ENCODE results near the gene TNNT3.
"Not testable (repeated sequence)": the region's sequence is repeated elsewhere in the genome, so short reads cannot be mapped to it uniquely, and the experiment has no call there.

TNNT3 gene

DNA sequence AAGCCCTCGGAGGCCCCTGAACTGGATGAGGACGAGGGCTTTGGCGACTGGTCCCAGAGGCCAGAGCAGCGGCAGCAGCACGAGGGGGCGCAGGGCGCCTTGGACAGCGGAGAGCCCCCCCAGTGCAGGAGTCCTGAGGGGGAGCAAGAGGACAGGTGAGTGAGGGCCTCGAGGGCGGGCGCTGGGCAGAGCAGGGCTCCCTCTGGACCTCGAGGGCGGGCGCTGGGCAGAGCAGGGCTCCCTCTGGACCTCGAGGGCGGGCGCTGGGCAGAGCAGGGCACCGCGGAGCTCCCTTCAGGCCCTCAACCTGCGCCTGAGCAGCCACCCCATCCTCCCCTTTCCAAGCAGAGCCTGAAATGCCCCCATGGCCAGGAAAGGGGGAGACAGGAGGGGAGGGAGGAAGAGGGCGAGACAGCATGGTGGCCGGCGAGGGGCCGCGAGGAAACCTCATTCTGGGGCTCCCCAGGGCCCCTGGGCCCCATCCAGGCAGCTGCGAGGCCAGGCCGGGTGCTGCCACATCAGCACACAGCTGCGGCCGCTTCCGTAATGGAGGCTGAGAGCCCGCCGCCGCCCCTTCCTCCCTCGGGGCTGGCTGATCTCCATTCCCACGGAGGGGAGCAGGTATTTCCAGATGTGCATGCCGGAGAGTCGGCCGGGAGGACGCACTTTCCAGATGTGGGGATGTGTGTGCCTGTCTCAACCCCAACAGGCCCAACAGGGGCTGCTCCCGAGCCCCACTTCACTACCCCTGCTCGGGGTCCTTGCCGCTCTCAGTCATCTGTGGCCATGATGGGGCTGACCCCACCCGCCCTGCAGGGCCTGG is 37.9 kb upstream of the TNNT3 start:
- DNase-seq, result no peak

DNA sequence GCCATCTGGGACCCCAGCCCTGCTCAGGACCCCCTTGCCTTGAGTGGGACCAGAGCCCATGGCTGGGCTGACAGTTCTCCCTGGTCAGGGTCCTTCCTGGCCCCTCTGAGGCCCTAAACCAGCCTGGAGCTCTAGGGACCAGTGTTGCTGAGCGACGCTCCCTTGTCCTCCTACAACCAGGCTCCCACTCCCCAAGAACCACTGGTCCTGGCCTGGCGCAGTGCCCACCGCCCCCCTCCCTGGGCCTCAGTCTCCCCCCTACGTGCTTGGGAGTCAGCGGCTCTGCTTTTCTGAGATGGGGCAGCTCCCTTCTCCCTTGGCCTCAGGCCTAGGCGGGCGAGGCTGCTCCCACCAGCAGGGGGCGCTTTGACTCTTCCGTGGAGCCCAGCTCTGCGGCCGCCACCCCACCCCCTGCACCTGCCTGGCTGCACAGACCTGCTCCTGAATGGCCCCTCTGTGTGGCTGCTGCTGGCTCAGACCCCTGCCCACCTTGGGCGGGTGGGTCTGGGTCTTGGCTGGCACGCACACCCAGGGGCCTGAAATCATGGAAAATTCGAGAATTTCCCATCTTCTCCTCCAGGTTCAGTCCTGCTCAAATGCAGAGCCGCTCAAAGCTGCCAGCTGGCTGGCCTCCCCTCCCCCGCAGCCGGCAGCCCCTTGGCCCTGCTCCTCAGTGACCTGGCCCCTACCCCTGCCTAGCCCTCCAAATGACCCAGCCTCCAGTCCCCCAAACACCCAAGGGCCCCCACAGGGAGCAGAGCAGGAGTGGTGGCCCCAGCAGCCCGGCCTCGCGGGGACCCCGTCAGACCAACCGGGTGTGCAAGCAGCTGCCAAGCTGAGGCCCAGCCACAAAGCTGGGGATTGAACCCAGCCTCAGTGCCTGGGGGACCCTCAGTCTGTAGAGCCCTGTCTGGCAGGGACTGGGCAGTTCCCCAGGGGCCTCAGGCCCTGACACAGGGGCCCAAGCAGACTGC is 37.0 kb upstream of the TNNT3 start:
- peak; percentile 71 for DNase-seq

DNA sequence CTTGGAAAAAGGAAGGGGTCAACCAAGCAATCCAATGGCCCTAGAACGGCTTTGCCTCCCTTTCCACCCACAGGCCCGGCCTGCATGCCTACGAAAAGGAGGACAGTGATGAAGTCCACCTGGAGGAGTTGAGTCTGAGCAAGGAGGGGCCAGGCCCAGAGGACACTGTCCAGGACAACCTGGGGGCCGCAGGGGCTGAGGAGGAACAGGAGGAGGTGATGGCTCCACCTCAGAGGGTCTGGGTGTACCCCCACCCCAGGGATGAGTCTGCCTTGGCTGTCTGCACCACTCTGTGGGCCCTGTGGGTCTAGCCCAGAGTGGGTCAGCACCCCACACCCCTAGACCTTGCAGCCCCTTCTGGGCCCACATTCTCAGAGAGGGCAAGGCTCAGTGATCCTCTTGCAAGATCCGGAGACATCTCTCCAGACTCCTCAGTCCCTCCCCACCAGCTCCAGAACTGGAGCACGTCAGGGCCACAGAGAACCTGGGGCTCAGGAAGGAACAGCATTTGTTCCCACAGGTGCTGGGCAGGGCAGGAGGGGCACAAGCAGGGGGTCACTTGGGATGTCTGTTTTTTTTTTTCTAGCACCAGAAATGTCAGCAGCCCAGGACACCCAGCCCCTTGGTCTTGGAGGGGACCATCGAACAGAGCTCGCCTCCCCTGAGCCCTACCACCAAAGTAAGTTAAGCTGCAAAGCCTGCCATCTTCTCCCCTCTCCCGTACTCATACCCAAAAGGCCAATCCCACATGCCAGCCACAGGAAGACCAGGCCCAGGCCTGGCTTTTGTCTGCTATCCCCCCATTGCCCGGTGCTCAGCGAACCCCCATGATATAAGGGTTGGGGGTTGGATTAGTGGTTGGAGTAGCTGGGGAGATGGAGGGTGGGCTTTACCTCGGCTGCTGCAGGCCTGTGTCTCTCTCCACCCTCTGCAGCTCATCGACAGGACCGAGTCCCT is 35.9 kb upstream of the TNNT3 start:
- no peak for DNase-seq

DNA sequence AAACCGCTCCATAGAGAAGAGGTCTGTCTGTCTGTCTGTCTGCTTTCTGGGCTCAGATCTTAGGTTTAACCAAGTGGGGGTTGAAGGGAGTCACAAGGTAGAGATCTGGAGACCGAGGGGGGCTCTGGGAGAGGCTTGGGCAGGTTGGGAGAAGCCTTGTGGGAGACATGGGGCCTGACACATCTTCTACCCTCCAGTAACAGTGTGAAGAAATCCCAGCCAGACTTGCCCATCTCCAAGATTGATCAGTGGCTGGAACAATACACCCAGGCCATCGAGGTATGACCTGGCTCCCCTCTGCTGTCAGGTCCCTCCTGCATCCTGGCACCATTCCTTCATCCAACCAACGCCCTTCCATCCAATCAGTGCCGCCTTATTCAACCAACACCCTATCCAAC is 35.2 kb upstream of the TNNT3 start:
- DNase-seq, result no peak

DNA sequence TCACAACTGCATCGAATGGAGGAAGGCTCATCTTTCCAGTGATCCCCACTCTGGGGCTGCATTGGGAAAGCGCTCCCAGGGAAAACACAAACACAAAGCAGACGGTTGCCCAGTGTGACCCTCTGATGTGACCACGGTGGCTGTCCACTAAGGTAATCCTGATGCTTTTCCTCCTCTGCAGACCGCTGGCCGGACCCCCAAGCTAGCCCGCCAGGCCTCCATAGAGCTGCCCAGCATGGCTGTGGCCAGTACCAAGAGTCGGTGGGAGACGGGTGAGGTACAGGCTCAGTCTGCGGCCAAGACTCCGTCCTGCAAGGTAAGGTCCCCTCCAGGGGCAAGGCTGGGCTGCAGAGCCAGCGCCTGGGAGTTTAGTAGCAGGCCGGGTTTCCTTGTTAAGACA is 33.0 kb upstream of the TNNT3 start:
- not testable (repeated sequence) for DNase-seq

DNA sequence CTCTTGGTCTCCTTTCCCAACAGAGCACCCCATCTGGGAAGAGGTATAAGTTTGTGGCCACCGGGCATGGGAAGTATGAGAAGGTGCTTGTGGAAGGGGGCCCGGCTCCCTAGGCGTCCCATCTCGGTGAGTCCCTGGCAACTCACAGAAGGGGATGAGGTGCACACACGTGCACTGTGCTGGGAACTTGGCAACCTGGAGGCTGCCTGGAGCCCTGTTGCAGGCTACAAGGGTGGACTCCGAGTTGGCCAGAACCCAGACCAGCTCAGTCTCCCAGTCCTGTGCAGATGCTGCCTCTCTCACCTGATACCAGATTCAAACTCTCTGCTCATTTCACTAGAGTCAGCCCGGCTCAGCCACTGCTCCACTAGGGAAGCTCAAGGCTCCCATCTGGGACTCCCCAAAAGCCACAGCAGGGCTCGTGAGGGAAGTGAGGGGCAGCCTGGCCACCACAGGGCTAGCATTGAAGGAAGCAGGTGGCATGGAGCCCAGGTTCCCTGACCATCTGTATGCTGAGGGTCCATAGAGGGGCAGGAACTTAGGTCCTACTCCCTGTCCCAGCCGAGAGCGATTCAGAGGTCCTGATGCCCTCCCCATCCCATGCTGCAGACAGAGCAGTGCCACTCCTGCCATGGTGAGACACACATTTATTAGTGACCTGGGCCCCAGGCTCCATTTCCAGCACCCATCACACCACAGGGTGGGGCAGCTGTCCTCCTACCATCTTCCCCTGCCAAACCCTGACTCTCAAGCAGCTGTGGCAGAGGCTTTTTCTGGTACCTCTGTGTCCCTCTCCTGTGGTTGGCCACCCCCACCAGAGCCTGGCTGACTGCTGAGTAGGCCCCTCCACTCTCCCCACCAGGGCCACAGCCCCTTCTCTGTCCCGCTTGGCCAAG is 31.8 kb upstream of the TNNT3 start:
- no peak for DNase-seq

DNA sequence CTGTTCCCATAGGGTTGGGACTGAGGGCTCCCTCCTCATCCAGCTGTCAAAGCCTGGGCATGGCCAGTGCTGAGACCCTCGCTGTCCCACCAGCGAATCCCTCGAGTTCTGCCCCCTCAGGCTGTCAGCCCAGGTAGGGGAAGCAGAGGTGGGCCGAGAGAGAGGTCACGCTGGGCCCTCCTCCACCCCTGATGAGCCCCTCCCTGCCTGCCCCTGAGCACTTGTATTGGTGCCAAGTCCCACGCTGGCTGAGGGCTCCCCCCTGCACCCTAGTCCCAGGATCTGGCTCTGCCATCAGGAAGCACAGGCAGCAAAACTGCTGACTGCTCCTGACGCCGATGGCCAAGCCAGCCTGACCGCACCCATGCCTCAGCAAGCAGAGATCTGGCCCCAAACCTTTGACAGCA is 31.2 kb upstream of the TNNT3 start:
- DNase-seq, result no peak

DNA sequence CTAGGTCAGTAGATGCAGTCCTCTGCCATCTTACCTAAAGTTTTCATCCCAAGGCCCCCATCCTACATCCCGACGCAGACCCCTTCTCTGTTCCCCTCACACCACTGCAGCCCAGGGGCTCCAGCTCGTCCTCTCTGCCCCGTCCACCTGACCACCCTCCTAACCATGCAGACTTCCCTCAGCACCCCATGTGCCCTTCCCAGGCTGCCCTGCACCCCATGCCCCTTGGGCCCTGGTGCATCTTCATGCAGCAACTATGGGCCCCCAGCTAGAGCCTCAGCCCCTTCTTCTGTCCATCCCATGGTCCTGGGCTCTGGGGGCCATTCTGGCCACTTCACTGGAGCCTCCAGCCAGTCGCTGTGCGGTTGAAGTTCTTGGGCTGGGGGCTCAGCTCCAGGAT is 30.7 kb upstream of the TNNT3 start:
- DNase-seq, result no peak

DNA sequence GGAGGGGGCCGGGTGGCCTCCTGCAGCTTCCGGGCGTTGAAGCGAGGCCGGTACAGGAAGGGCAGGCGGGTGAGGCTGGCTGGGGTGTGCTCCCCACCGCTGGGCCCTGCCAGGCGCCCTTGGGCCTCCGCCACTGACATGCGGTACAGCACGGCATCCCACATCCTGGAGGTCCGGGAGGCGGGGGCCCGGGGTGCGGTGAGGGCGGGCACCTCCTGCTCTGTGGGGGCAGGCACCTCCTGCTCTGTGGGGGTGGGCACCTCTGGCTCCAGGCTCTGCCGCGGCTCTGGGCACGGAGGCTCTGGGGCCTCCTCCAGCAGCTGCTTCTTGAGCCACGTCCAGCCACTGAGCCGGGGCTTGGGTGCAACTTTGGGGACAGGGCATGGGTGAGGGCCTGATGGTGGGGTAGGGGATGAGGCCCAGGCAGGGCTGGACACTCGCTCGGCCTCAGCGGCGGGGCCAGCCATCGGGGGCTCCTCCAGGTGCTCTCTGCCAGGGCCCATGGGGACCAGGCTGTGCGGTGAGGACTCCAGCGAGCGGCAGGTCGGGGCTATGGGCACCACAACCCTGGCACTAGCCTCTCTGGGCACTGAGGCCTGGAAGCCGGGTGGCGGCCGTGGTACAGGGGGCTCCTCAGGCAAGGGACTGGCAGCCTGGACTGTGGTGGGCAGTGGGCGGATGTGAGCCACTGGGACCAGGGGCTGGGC is 30.1 kb upstream of the TNNT3 start:
- DNase-seq, result peak; percentile 67

DNA sequence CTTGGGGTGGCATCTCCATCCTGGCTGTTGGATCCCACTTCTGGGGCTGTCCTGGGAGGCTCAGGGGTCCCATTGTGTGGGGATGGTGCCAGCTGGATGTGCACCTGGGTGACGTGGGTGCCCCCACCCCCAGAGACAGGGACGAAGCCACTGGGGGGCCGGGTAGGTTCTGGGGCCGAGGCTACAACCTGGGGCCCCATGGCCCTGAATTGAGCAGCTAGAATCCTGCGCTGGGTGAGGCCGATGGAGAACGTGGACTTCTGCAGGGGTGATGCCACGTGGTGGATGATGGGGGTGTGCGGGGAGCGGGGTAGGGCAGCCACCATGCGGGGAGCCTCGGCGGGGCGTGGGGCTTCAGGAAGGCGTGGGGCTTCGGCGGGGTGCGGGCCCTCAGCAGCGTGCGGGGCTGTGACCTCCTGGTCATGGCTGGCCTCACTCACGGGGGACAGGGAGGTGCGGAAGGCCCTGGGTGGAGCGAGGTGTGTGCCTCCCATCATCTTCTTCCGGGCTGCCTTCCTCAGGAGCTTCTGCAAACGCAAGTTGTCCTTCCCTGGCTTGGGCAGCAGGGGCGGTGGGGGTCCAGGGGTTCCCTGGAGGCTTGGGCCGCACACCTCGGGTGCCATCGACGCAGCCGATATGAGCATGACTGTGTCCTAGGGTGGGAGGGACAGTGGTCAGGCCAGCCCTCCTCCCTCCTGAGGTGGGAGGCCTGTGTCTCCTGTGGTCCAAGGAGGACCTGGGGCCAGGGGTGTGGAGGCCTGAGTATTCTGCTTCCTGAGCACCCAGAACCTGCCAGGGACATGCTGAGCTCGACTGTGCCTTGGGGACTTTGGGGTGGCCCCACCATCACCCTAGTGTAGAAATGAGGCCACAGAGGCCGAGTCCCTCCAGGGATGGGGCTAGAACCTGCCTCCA is 29.3 kb upstream of the TNNT3 start:
- peak; percentile 35 for DNase-seq

DNA sequence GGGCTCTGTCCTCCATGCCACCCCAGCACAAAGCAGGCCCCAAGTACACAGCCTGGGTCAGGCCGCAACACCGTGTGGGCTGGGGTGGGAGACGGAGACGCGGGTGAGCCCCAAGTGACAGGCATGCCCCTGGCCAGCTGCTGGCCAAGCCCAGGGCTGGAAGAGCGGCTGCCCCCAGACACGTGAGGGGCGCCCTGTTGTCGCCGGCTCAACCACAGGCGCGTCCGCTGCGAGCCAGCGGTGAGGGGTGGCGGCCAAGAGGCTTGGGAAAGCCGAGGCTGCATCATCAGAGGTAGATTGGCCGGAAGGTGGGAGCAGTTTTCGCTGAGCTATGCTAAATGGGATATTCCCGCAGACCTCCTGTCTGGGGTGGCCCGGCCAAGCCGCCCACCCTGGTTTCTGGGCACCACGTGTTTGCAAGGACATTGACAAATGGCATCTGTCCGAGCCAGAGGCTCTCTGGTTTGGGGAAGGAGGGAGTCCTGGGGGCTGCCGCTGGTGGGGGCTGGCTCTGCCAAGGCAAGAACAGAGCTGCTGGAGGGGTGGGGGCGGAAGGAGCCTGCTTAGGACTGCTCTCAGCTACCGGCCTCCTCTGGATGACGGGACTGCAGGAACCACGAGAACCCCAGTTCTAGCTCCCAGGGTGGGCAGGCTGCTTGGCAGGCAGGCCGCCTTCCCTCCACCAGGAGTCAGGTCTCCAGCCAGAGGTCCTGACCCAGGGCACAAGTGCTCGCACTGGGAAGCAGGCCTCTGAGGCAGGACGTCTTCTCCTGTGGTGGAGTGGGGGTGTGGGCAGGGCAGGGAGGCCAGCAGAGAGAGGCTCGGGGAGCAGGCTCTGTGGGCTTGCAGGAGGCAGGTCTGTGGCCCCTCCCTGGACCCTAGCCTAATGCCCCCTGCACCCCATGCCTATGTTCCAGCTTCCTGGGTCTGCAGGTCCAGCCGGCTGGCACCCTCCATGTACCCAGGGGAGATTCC is 28.4 kb upstream of the TNNT3 start:
- no peak for DNase-seq

DNA sequence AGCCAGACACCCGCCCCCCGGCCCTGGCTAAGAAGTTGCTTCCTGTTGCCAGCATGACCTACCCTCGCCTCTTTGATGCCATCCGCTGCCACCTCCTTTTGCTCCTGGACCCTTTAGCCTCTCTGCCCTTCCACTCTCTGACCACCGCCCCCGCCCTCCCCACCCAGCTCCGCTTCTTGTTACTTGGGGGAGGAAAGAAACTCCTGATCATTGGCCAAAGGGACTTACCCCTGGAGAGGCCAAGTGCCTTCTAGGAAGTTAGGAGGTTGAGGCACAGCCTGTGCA is 27.7 kb upstream of the TNNT3 start, which contains the start of gene PRR33:
PRR33 (minus strand) TSS at position 65 of the 285 bp plus-strand sequence. CDS start 1,311 bp downstream, outside the sequence.
- no peak for DNase-seq

DNA sequence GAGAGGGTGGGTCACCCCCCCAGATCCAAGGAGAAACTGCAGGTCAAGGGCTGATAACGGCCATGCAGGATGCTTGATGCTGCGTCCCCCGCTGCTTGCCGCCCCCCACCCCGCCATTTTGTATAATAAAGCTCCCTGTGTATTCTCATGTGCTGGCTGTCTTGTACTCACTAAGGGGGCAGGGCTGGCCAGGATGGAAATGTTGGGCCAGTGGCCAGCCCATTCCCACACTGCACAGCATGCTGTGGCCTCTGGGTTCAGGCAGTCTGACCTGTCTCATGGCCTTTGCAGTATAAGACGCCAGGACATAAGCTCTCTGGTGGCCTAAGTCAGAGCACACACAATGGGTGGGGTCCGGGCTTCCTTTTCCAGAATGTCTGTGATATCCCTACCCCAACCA is 27.4 kb upstream of the TNNT3 start:
- no peak for DNase-seq

DNA sequence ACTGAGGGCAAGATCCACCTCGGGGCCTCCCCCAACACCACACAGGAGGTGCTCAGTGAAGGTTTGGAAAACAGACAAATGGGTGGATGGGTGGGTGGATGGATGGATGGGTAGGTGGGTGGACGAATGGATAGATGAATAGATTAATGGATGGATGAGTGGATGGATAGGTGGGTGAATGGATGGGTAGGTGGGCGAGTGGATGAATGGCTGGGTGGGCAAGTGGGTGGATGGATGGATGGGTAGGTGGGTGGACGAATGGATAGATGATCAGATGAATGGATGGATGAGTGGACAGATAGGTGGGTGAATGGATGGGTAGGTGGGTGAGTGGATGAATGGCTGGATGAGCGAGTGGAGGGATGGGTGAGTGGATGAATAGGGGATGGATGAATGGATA is 26.9 kb upstream of the TNNT3 start:
- no peak for DNase-seq

DNA sequence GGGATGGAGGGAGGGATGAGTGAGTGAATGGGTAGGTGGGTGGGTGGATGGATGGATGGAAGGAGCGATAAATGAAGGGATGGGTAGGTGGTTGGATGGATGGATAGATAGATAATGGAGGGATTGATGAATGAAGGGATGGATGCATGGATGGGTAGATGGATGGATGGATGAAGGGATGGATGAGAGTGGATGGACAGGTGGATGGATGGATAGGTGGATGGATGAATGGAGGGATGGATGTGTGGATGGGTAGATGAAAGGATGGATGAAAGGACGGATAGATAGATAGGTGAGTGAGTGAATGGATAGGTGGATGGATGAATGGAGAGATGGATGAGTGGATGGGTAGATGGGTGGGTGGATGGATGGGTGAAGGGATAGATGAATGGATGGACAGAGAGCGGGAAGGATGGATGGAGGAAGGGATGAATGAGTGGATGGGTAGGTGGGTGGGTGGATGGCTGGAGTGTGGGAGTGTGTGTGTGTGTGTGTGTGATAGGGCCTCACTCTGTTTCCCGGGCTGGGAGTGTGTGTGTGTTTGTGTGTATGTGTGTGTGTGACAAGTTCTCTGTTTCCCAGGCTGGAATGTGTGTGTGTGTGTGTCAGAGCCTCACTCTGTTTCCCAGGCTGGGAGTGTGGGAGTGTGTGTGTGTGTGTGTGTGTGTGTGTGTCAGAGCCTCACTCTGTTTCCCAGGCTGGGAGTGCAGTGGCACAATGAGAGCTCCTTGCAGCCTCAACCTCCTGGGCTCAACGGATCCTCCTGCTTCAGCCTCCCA is 25.7 kb upstream of the TNNT3 start:
- DNase-seq, result no peak

DNA sequence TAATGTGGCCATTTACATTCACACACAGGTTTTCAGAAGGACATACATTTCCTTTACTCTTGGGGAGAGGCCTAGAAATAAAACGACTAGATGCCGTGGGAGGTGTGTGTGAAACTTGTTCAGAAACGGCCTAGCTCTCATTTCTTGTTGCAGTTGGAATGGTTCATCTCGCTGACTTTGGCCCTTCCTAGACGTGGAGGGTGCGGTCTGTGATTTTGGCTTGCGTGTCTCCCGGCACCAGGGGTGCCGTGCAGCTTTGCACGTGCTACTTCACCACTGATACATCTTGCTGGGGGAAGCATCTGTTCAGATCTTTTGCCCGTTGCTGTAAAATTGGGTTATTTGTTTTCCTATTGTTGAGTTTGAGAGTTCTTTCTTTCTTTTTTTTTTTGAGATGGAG is 24.7 kb upstream of the TNNT3 start:
- DNase-seq, result no peak

DNA sequence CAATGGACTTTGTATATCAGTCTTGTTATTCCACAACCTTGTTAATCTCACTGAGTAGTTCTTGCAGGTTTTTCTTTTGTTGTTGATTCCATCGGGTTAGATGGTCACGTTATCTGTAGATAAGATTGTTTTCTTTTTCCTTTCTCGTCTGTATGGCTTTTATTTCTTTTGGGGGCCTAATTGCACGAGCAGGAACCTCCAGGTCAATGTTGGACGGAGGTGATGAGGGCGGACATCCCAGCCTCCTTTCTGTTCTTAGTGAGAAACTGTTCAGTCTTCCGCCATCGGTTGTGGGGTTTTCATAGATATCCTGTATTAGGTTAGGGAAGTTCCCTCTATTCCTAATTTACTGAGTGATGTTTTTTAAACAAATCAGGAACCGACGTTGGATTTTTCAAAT is 23.0 kb upstream of the TNNT3 start:
- no peak for DNase-seq

DNA sequence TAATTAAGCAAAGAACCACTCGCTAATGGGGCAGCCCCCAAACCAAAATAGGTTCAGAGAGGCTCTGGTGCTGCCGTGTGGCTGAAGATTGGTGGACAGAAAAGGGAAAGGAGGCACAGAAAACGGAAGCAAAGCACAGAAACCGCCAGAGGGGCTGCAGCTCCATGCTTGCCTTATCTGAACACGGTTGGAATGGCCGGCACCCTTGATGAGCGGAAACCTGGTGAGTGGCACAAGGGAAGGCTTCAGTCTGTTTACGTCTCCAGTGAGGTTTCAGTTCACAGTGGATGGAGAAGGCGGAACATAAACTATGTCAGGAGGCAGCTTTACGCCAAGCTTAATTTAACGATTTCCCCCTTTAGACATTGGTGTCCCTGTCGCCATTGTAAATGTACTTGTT is 22.6 kb upstream of the TNNT3 start:
- DNase-seq, result no peak

Measured in stimulated activated CD4-positive, alpha-beta T cell treated with anti-CD3 and anti-CD28 coated beads, Interleukin-1b, Interleukin-23, amount 100 ng/mL, for 48 hours (primary cell).